GM20431 (cell line): ENCODE measurements around the gene SLC9A7.

ENCODE experiments used
- in situ Hi-C: fragments of 300-500 bp; cut with MseI, MboI; formaldehyde crosslinking; loops from one replicate; pipeline ENCODE4 v1.15.0; 2020; ENCODE audit warnings: low sequenced_read_pairs; ENCODE audit not compliant: unreplicated experiment

SLC9A7 gene

DNA sequence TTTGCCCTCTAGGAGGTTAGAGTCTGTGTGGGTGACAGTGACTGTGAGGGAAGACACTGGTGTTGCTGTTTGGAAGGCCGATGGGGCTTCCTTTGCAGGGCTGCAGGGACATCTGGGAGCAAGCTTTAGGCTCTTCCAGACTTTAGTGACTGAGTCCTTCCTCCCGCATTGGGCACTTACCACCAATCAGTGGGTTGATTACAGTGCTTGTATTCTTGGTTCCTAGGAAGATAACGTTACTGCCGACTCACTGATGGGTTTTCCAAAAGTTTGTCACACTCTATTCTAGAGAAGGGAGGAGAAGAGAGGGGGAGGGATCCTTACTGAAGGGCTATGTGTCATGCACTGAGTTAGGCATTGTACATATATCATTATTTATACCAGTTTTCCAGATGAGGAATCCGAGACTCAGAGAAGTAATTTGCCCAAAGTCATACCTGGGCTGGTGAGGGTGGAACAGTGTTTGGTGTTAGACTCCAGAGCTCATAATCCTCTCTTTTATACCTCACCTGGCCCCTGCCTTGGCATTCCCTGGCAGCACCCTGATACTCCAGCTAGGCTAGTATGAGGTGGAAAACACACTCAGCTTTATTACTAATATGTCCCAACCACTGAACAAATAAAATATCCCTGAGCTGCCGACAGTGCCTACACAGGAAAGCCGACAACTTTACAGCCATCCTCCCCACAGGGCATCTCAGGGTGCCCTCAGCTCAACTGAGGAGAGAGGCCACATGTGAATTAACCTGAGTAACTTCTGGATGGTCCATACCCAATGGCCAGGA is 181.5 kb downstream of the SLC9A7 start:
- in situ Hi-C loops: no loop called here

DNA sequence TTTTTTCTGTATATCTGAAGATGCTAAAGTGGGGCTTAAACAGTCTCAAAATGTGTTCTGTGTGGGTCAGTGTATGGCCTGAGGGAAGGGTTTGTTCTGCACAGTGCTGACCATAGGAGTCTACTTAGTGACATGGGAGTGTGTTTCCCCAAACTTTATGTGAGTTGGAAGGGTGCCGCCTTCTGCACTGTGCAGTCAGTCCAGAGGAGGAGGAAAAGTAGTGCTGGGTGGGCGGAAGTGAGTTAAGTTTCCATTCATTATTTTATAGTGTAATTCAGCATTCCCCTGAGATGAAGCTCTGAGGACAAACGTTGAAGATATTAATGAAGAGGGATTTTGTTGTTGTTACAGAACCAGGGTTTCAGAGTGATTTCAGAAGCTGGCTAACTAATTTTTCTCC is 182.5 kb downstream of the SLC9A7 start:
- in situ Hi-C loops: no loop called here

DNA sequence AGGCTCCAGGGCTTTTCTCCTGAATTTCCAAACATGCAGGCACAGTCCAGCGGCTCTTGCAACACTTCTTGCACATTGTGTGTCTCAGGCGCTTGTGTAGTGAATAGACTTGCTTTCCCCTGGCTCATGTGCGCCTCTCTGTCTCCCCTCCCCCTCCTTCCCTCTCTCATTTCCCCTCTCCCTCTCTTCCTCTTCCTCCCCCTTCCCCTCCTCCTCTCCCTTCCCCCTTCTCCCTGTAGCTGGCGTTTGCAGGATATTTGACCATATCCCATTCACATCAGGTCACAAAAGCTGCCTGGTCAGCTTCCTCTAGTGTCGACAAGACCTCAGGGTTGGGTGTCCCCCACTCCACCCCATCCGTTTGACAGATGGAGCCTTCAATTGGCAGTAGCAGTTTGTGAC is 182.9 kb downstream of the SLC9A7 start:
- in situ Hi-C loops: no loop called here

DNA sequence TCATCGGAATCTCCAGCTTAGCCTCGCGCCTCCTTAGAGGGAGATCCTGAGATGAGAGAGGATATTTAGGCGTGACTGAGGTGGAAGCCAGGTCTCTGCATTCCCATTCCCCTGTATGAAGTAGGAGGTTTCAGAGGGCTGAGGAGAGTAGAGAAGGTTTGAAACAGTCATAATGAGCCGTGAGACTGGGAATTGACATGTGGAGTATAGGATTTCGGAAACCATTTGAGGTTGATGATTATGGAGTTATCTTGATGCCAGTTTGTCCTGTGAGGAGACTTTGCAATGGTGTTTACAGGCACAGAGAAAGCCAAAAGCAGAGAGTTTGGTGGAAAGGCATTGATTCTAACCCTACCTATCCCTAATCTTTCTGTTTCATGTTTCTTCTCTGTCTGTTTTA is 183.3 kb downstream of the SLC9A7 start:
- in situ Hi-C loops: no loop called here

DNA sequence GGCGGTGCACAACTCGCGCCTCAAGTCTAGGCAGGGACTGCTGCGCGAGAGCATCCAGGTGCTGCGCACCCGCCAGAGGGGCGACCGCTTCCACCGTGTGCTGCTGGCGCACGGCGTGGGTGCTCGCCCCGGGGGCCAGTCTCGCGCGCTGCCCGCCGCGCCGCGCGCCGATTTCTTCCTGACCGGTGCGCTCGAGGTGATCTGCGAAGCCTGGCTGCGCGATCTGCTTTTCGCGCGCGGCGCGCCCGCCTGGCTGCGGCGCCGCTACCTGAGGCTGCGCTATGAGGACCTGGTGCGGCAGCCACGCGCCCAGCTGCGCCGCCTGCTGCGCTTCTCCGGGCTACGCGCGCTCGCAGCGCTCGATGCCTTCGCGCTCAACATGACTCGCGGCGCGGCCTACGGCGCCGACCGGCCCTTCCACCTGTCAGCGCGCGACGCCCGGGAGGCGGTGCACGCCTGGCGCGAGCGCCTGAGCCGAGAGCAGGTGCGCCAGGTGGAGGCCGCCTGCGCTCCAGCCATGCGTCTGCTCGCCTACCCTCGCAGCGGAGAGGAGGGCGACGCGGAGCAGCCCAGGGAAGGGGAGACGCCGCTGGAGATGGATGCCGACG is 184.0 kb downstream of the SLC9A7 start:
- in situ Hi-C loops: no loop called here

DNA sequence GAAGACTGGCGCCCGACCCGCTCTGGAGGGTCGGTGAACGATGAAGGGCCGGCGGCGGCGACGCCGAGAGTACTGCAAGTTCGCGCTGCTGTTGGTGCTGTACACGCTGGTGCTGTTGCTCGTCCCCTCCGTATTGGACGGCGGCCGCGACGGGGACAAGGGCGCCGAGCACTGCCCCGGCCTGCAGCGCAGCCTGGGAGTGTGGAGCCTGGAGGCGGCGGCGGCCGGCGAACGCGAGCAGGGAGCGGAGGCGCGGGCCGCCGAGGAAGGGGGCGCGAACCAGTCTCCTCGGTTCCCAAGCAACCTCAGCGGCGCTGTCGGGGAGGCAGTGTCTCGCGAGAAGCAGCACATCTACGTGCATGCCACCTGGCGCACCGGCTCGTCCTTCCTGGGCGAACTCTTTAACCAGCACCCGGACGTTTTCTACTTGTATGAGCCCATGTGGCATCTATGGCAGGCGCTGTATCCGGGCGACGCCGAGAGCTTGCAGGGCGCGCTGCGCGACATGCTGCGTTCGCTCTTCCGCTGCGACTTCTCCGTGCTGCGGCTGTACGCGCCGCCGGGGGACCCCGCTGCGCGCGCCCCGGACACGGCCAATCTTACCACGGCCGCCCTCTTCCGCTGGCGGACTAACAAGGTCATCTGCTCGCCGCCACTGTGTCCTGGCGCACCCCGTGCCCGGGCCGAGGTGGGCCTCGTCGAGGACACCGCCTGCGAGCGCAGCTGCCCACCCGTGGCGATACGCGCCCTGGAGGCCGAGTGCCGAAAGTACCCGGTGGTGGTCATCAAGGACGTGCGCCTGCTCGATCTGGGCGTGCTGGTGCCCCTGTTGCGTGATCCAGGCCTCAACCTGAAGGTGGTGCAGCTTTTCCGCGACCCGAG is 184.8 kb downstream of the SLC9A7 start:
- in situ Hi-C loops: no loop called here

DNA sequence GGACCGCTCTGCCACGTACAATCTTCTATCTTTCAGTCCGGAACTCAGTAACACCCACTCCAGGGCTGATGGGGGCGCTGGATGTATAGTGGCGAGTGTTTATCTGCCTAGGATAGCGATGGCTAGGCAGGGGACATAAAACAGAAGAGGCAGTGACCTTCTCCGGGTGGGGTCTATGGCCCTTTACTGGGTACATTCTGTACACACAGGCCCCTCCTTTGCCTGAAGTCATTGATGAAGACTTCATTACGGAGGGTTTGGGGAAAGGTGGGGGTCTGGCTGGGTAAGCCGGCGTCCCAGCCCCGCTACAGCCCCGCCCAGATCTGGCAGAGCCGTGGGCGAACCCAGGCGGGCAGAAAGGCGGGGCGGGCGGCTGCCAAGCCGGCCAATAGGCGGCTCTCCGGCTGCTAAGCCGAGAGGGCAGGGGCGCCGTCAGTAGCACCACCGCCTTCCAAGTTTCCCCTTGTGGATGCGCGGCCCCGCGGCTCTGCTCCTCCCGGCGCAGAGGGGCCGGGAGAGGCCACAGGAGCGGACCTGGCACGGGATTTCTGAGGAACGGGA is 185.5 kb downstream of the SLC9A7 start, which contains the start of gene CHST7:
Gene CHST7, plus strand, starts transcription at position 435 of the 561 bp plus-strand sequence. CDS start 167 bp downstream, outside the sequence.
- in situ Hi-C loops: no loop called here

DNA sequence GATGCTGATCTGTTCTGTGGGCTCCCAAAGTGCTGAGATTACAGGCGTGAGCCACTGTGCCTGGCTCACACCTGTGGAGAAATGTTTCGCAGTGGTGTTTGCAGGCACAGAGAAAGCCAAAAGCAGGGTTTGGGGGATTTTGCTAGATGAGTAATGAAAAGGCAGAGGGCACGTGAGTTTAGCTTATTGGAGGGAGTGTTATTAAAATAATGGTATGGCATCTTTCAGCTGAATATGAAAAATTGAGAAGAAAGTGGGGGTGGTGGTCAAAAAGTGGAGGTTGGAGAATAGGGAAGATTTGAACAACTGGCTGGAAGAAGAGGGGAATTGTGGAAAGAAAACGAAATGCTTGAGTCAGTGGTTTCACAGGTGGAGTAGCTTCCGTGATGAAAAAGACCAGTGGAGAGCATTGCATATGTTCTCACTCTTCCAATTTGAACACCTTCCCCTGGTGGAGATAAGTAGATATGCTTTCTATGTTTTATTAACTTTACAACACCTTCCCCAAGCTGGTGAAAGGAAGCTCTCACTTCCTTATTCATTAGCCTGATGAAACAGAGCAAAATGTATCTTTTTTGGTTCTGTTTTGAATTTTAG is 186.5 kb downstream of the SLC9A7 start:
- in situ Hi-C loops: no loop called here

DNA sequence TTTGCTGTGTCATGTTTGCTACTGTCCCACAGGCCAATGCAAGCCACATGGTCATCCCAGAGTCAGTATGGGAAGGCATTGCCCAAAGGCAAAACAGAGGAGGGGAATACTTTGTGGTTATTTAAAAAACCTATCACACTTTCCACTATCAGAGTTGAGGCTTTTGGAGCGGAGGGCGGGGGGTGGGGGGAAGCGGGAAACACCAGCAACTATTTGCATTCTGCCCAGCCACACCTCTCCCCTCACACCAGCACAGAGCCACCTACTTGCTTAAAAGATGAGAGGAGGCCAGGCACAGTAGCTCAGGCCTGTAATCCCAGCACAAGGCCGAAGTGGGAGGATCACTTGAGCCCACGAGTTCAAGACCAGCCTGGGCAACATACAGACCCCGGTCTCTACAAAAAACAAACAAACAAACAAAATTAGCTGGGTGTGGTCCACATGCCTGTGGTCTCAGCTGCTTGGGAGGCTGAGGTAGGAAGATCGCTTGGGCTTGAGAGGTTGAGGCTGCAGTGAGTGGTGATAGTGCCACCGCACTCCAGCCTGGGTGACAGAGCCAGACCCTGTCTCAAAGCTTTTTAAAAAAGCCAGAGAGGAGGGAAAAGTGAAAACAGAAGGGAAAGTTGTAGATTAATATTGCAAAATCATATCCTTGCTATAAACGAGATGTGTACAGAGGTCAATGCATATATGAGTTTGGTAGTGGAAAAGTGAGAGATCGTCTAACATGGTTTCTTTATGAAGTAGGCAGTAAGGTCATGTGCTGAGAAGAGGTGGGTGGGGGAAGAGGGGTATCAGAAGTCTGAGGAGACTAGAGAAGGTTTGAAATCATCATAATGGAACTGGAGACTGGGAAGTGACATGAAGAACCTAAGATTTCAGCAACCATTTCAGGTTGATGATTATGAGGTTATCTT is 187.2 kb downstream of the SLC9A7 start:
- in situ Hi-C loops: no loop called here

DNA sequence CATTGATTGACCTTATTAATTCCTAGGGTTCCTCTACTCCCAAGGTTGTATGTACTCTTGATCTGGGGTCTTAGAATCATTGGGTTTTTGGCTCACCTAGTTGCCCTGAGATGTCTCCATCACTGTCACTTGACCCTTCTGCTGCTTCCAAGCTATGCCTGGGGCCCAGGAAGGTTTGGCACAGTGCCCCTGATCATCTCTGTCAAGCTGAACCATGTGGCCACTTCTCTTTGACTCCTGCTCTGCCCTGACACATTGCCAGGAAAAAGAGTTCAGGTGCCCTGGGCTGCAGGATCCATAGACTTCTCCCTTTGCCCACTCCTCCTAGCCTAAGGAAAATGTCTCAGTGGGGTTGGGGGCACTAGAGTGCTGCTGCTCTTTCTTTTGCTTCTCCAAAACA is 189.3 kb downstream of the SLC9A7 start:
- in situ Hi-C loops: no loop called here

DNA sequence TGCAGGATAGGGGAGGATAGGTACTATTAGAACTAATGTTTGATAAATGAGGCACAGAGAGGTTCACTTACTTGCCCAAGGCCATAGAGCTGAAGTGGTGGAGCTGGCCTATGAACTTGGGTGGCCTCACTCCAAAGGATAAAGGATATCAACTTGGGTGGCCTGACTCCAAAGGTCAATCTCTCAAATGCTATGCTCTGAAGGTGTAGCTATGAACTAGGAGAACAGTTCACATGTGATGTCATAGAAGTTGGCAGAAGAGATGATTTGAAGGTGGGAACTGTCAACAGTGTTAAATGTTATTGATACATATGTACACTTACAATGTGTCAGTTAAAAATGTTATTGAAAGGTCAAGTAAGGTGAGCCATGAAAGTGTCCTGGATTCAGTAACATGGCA is 191.5 kb downstream of the SLC9A7 start:
- in situ Hi-C loops: no loop called here

DNA sequence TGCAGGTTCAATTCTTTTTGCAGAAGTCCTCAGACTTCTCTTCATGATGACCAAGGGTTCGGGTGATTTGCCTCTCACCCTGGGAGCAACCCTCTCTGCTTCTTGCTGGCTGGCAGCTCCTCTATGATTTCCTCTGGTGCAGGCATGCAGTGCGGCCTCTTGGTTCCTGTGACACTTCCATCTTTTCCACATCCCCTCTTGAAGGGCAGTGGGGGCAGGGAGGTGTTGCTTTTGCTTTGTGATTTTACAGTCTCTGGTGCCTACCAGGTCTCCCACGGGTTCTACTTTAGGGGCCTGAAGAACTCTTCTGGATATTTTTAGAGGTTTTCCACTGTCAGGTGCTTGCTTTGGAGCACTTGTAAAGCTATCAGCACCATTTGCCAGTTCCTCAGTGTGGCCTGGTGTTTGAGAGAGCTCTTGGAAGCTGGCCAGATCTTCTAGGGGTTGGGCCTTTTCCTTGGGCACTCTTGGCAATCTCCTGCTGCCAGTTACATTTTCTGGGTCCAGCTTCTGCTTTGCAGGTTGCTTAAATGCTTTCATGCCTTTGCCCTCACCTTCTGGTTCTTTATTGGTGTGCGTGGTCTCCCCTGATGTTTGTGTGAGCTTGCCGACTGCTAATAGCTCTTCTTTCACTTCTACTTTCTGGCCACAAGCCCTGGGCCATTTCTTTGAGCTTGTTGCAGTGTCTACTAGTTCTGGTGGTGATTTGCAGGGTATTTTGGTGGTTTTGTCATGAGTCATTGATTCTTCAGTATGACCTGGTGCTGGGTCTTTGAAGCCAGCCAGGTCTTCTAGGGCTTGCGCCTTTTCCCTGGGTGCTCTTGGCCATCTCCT is 196.9 kb downstream of the SLC9A7 start:
- in situ Hi-C loops: no loop called here

DNA sequence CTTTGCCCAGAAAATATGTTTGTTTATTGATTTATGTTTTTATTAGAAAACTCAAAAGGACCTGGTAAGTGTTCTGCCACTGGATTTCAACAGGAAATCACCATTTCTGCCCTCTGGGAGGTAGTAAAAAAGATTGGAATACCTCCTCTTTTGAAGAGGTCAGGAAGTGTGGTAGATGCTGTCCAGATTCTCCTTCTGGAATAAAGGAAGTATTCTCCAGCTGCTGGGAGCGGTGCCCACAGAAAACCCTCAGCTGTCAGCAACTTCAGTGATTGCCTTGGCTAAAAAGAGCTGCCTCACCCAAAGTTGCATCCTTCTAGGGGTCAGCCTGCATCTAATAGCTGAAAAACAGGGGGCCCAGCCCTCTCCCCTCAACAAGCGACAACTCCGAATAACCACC is 199.9 kb downstream of the SLC9A7 start:
- in situ Hi-C loops: no loop called here

DNA sequence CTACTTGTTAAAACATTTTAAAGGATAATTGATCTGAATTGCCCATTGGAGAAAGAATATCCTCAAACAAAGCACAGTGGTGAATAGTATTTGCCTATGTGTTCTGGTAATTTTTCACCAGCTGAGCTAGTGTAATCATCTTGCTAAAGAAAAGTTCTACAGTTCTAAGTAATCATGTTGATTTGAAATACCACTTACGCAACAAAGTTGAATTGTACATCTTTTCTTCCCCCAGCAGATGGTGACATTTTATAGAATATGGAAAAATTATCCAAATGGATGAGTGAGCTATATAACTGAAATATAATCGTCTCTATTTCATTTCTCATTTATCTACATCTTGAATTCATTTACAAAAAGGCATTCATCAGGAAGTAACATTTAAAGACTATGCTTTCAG is 204.0 kb downstream of the SLC9A7 start:
- in situ Hi-C loops: no loop called here

DNA sequence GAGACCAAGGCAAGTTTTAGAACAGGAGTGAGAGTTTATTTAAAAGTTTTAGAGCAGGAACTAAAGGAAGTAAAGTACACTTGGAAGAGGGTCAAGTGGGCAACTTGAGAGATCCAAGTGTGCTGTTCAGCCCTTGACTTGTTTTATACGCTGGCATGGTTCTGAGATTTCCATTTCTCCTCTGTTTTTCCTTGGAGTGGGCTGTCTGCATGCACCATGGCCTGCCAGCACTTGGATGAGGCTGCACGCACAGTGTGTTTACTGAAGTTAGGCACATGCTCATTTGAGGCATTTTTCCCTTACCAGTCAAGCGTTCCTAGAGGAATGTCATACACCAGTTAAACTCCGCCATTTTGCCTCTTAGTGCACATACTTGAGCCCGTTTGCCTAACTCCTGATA is 205.0 kb downstream of the SLC9A7 start:
- in situ Hi-C loops: no loop called here

DNA sequence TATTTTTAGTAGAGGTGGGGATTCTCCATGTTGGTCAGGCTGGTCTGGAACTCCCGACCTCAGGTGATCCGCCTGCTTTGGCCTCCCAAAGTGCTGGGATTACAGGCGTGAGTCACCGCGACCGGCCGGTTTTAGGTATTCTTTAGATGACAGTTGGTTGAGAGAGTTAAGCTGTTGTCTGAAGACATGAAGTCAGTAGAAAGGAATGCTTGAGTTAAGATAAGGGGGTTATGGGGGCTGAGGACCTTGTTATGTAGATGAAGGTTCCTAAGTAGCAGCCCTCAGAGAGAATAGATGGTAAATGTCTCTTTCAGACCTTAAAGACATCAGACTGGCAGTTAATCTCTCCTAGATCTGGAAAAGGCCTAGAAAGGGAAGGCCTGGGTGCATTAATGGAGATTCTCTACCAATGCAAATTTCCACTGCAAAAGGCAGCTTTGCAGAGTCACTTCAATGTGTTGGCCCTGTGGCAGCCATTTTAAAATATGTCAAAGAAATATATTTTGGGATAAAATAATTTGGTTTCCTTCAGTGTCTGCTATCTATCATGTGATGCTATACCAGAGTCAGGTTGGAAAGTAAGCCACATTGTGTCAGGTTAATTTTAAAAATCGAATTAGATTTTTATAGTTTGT is 207.3 kb downstream of the SLC9A7 start:
- in situ Hi-C loops: no loop called here

DNA sequence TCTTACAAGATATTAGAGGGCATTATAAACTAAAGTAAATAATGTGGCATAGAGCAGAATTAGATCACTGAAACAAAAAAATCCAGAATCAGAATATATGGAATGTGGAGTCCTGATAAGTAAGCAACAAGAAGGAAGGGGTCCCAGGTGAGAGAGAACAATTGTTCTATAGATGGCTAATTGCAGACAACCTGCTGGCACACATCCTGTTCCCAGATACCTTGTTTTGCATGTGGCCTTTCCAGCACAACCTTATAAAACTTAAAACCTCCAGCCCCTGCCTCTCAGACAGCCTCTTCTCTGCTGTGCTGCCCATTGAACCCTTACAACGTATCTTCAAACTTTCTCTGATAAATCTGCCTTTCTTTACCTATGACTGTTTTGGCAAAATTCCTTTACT is 209.0 kb downstream of the SLC9A7 start:
- in situ Hi-C loops: no loop called here
